WI38 (cell line): ENCODE measurements around the gene IL31RA.
A peak's percentile ranks its signal among the peaks of the same experiment; 100 is the strongest.

Source experiments
- H3K4me3 ChIP-seq: 2 replicates; pipeline ENCODE4 v1.5.1; 2011; ENCODE audit warnings: low read depth, mild to moderate bottlenecking, control low read depth, low read length
- TF ChIP-seq, protein P1 (sequence below): IDR thresholded peaks from 2 replicates; pipeline ENCODE4 v1.5.1; 2012; ENCODE audit warnings: low read depth, mild to moderate bottlenecking, control low read depth, low read length

IL31RA gene

DNA sequence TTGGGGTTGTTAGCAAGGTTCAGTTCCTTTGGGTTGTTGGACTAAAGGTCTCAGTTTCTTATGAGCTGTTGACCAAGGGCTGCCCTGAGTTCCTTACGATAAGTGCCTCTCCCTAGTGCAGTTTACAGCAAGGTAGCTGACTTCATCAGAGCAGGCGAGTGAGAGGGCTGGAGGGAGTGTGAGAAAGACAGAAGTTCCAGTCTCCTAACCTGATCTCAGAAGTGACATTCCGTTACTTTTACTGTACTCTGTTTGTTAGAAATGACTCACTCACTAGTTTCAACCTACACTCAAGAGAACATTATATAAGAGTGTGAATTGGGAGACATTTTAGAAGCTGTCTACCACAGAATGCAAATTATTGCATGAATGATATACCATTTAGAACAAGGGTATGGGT lies 21.2 kb upstream of the IL31RA start:
- TF ChIP-seq, protein P1, sequence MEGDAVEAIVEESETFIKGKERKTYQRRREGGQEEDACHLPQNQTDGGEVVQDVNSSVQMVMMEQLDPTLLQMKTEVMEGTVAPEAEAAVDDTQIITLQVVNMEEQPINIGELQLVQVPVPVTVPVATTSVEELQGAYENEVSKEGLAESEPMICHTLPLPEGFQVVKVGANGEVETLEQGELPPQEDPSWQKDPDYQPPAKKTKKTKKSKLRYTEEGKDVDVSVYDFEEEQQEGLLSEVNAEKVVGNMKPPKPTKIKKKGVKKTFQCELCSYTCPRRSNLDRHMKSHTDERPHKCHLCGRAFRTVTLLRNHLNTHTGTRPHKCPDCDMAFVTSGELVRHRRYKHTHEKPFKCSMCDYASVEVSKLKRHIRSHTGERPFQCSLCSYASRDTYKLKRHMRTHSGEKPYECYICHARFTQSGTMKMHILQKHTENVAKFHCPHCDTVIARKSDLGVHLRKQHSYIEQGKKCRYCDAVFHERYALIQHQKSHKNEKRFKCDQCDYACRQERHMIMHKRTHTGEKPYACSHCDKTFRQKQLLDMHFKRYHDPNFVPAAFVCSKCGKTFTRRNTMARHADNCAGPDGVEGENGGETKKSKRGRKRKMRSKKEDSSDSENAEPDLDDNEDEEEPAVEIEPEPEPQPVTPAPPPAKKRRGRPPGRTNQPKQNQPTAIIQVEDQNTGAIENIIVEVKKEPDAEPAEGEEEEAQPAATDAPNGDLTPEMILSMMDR: no peak
- H3K4me3 ChIP-seq: no peak overlapping the region

DNA sequence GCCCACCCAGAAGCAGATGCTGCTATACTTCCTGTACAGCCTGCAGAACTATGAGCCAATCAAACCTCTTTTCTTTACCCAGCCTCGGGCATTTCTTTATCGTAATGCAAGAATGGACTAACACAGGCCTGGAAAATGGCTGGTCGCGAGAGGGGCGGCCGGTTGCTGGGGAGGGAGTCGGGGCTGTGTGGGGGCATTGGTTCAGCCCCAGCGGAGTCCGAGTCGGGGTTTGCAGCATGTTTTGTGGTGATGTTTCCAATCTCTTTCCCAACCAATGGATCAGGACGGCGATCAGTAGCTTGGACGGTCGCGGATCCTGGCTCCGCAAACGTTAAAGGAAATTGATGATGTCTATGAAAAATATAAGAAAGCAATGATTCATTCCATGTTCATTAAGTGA lies 18.7 kb upstream of the IL31RA start:
- TF ChIP-seq, protein P1: no peak
- H3K4me3 ChIP-seq: no peak overlapping the region

DNA sequence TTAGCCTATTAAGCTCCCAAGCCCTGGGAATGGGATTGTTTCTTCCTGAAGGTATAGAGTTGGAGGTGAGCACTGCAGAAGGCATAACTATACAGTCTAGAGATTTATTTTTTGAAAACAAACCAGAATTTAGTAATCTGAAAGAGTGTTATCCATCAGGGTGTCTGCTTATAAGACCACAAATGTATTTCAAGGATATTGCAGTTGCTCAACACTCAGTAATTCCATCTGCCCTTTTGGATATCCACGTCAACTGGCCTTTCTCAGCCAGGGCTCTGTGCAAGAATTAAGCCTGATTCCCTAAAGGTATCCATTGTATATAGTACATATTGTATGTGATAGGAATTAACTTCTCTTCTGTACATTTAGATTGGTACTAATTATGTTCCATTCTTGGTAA lies 15.0 kb upstream of the IL31RA start:
- H3K4me3 ChIP-seq: no peak overlapping the region
- TF ChIP-seq, protein P1: no peak

DNA sequence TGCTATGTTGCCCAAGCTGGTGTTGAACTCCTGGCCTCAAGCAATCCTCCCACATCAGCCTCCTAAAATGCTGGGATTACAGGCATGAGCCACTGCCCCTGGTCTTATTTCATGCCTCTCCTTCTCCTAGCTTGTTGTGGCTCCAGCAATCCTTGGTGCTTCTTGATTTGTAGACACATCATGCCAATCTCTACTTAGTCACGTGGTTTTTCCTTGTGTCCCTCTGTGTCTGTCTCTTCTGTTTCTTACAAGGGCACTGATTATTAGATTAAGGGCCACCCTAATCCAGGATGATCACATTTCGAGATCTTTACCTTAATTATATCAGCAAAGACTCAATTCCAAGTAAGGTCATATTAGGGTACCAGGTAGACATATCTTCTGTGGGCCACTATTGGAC lies 9.2 kb upstream of the IL31RA start:
- TF ChIP-seq, protein P1: no peak
- no peak overlapping the region for H3K4me3 ChIP-seq

DNA sequence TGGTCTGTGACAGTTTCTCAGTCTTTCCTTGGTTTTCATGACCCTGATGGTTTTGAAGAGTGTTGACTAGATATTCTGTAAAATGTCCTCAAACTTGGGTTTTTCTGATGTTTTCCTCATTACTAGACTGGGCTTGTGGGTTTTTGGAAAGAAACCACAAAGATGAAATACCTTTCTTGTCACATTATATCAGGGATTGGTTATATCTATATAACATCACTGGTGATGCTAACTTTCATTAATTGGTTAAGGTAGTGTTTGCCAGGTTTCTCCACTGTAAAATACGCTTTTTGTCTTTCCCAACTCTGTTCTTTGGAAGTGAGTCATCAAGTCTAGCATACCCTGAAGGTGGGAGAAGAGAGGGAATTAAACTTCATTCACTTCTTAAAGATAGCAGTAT lies 3.3 kb upstream of the IL31RA start:
- TF ChIP-seq, protein P1: no peak
- H3K4me3 ChIP-seq: no peak overlapping the region

DNA sequence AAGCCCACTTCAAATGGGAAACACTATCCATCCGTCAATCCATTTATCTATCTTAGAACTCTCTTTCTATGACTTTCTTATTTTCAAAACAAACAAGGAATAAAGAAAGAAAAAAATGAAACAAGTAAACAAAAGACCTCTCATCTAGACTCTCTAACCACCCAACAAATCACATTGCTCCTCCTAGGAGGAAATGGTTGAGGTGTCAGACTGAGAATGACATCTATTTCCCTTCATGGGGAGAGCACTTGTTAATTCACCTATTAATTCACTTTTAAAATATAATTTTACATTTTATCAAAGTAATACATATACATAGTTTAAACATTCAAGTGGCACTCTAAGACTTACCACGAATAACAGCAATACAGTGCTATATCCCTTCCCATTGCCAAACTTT lies 2.4 kb upstream of the IL31RA start:
- TF ChIP-seq, protein P1: no peak
- H3K4me3 ChIP-seq: no peak overlapping the region

DNA sequence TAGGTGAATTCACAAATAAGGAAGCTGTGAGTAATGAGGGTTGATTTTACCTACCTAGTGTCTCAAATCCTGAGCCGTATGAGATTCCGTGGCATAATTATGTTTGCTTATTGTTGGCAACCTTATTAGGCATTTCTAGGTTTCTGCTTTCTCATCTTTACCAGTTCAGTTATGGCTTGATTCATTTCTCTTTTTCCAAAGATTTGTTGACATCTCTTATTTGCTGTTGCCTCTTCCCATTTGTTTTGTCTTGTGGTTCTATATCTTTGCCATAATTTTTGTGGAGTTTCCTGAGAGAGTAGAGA lies 470 bp downstream of the IL31RA start:
- TF ChIP-seq, protein P1: no peak
- peak overlapping the region; percentile 49 for H3K4me3 ChIP-seq
